ENCODE results near the gene EPB42.

- TF ChIP-seq CTCF (IDR thresholded peaks at IDR 0.05) (no peak), POLR2A (IDR thresholded peaks at IDR 0.05) (no peak)
Measured at GRCh38 chr15:43249699-43250203, 28.9 kb upstream of the EPB42 start.
